Measurements from ENCODE around the gene LAPTM4A.

- TF ChIP-seq CTCF (IDR thresholded peaks at IDR 0.05; ENCODE audit: insufficient read depth, low read length) = no peak
- TF ChIP-seq GABPA (IDR thresholded peaks at IDR 0.05; ENCODE audit: low read depth) = no peak
- TF ChIP-seq POLR2AphosphoS5 (IDR thresholded peaks at IDR 0.05; ENCODE audit: low read depth) = no peak
- no peak for TF ChIP-seq SPI1 (IDR thresholded peaks at IDR 0.05; ENCODE audit: borderline replicate concordance, low read depth)
- TF ChIP-seq, protein P1, sequence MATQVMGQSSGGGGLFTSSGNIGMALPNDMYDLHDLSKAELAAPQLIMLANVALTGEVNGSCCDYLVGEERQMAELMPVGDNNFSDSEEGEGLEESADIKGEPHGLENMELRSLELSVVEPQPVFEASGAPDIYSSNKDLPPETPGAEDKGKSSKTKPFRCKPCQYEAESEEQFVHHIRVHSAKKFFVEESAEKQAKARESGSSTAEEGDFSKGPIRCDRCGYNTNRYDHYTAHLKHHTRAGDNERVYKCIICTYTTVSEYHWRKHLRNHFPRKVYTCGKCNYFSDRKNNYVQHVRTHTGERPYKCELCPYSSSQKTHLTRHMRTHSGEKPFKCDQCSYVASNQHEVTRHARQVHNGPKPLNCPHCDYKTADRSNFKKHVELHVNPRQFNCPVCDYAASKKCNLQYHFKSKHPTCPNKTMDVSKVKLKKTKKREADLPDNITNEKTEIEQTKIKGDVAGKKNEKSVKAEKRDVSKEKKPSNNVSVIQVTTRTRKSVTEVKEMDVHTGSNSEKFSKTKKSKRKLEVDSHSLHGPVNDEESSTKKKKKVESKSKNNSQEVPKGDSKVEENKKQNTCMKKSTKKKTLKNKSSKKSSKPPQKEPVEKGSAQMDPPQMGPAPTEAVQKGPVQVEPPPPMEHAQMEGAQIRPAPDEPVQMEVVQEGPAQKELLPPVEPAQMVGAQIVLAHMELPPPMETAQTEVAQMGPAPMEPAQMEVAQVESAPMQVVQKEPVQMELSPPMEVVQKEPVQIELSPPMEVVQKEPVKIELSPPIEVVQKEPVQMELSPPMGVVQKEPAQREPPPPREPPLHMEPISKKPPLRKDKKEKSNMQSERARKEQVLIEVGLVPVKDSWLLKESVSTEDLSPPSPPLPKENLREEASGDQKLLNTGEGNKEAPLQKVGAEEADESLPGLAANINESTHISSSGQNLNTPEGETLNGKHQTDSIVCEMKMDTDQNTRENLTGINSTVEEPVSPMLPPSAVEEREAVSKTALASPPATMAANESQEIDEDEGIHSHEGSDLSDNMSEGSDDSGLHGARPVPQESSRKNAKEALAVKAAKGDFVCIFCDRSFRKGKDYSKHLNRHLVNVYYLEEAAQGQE (IDR thresholded peaks at IDR 0.05; ENCODE audit: insufficient replicate concordance, low read depth) = no peak
These were observed 21.2 kb downstream of the LAPTM4A start for GRCh38 chr2:20030224-20030623.
